ENCODE data around the gene POU4F2.

The POU4F2 gene, protein sequence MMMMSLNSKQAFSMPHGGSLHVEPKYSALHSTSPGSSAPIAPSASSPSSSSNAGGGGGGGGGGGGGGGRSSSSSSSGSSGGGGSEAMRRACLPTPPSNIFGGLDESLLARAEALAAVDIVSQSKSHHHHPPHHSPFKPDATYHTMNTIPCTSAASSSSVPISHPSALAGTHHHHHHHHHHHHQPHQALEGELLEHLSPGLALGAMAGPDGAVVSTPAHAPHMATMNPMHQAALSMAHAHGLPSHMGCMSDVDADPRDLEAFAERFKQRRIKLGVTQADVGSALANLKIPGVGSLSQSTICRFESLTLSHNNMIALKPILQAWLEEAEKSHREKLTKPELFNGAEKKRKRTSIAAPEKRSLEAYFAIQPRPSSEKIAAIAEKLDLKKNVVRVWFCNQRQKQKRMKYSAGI

DNA sequence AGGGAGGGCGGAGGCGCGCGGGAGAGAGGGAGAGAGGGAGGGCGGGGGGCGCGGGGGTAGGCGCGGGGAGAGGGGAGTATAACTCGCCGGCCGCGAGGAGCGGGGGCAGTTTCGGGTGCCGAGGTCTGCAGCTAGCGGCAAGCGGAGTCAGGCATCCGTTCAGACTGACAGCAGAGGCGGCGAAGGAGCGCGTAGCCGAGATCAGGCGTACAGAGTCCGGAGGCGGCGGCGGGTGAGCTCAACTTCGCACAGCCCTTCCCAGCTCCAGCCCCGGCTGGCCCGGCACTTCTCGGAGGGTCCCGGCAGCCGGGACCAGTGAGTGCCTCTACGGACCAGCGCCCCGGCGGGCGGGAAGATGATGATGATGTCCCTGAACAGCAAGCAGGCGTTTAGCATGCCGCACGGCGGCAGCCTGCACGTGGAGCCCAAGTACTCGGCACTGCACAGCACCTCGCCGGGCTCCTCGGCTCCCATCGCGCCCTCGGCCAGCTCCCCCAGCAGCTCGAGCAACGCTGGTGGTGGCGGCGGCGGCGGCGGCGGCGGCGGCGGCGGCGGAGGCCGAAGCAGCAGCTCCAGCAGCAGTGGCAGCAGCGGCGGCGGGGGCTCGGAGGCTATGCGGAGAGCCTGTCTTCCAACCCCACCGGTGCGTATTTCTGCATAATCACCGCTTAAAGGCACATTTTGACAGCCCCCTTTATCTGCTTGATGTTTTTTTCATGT lies at the start of gene POU4F2:
Gene POU4F2 (plus strand): TSS at position 108 of the 720 bp plus-strand sequence. CDS start 248 bp downstream, at position 356.
- FAIRE-seq (no peak), DNase-seq (ENCODE audit: insufficient read length, low spot score) (no peak)

DNA sequence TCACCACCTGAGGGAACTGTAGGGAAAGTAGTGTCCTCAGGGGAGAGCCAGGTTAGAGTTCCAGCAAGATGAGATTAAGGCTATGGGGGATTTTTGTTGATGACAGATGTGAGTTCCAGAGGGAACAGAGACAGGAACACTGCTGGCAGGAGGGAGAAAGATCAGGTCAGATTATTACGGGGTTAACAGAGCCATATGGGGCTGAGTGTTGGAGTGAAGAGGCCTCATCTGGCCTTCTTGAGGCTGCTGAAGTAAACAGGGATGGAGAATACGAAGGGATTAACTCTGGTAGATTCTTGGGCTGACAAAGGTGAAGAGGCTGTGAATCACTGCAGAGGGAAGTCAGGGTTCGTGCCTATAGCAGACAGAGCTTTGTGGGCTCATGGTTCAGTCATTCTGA lies 47.9 kb upstream of the POU4F2 start:
- FAIRE-seq (no peak), DNase-seq (ENCODE audit: insufficient read length, low spot score) (no peak)

DNA sequence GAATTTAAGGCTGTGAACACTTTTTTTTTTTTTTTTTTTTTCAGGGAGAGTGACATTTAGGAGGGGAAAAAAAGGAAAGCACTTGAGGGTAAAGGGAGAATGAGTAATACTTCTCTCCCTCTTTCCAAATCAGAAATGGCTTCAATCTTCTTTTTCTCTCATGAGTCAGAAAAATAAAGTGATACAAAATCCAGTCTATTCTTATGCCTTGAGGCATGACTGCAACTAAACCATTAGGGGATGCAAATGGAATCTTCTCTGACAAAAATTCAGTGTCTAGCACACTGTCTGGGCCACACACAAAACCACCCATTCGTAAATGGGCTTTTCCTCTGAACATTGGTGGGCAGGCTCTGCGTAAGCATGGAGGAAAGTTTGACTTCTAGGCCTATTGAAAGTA lies 46.7 kb upstream of the POU4F2 start:
- no peak for DNase-seq (ENCODE audit: insufficient read length, low spot score)
- FAIRE-seq = no peak

DNA sequence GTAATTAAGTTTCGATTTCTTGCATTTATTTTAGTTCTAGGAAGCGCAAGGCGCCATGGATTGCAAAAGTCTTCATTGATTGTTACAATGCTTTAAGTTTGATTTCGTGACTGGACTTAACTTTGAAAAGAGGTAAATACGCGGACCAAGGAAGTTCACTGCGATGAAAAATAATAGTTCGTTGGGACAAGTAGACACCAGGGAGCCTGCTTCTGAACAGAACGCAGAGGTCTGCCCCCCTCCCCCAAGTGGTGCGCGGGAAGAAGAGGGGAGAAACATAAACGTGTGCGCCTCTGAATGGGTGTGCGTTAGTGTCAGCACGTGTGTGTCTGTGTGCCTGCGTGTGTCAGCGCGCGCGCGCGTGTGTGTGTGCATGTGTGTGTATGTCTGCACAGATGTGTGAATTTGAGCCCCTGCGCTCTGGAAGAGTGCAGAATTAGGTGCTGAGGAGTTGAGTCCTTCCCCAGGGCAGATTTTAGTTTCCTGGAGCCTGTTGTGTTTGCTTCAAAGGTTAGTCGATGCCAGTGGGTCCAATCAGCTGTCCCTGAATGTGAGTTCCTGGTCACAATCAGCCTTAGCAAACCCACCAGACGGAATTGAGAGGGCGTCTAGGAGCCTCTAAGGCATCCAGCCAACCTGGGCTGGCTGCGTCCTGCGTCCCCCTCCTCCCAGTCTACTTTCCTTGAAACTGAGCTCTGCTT lies 5.8 kb upstream of the POU4F2 start:
- DNase-seq (ENCODE audit: insufficient read length, low spot score) (no peak), FAIRE-seq (no peak)

DNA sequence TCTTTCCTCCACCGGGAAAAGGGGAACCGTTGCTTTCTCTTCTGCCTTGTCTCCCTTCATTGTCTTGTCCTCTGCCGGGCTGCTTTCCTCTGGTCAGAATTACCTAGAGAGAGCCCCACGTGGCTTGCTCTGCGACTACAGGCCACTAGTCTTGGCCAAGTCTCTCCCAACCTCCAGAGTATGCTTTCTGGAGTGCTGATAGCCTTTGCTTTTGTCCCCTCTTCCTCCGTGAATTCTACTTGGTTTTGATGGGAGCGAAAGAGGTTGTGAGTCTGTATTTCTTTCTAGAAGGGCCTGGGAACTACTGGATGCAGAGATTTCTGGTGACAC lies 5.3 kb upstream of the POU4F2 start:
- no peak for FAIRE-seq
- DNase-seq (ENCODE audit: insufficient read length, low spot score) = no peak

DNA sequence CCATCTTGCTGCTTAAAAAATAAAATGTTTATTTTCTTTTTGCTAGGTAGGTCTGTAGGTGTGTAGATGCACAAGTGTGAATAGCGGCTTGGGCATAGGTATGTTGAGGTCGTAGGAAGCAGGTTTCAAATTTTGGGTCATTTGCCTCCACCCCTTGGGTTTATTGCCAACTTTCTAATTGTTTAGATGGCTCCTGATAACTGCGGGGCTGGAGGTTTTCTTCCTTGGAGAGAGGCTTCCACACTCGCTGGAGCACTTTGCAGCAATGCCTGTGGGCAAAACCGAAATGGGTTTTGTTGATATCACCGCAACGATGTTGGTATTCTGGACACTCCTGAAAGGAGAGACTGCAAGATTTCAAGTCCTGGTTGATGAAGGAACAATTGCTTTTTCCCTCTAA lies 3.9 kb upstream of the POU4F2 start:
- no peak for FAIRE-seq
- no peak for DNase-seq (ENCODE audit: insufficient read length, low spot score)

DNA sequence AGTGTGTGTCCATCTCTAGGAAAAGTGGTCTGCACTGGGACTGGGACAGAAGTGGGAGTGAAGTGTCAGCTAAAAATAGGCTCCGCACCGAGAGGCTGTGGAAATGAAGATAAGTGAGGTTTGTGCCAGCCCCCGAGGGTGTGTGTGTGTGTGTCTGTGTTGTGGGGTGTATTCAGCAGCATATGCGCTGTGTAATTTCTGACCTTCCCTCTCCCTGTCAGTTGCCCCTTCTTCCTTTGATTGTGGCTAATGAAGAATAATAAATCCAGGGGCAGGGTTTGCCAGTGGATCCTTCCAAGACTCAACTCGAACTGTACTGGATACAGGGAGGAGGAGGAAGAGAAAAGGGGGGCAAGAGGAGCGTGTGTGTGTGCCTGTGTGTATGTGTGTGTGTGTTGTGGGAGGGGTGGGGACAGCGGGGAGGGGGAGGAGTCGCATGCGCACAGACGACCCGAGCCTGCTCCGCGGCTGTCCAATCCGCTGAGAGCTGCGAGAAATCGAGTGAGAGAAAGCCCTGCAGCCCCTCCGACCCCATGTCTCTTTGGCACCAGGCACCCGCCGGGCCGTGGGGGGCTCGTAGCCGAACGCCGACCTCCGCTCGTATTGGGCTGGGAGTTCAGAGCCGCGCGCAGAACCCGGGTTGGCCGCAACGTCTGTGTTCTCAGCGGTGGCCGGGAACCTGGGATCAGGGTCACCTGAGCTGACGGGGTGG lies 916 bp upstream of the POU4F2 start:
- FAIRE-seq = no peak

DNA sequence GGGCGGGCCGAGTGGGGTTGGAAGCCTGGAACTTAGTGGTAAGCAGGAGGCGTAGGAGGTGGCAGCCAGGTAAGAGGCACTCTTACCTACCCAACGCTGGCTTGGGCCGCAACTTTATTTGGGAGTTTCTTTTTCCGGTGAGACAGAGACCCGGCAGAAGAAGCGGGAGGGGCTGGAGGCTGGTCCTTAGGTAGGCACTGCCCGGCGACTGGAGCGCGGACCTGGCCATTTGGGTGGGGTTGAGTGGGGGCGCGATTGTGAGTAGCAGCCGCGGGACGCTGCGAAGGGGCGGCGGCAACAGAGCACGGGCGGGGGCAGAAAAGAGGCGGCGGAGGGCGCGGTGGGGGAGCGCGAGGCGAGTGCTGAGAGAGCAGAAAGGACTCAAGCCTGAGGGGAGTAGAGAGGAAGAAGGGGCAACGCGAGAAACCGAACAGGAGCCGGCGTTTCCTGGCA lies 334 bp upstream of the POU4F2 start:
- FAIRE-seq (no peak), DNase-seq (ENCODE audit: insufficient read length, low spot score) (no peak)

More for the DNA sequence above, 916 bp upstream of the POU4F2 start:
- DNase-seq (ENCODE audit: insufficient read length, low spot score) = no peak

DNA sequence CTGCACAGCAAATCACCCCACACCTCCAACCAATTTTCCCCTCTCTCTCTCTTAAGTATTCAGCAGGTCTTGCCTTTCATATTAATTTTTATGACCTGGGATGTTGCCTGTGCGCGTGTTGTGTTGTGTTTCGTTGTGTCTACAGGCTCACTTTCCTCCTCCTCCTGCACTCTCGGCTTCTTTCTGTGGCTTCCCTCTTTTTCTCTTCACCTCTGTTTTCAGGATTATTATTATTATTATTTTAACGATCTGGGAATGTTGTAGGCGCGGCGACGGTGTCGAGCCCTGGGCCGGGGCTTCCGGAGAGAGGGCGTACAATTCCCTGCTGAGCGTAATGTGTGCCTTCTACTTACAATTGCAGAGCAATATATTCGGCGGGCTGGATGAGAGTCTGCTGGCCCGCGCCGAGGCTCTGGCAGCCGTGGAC lies 826 bp downstream of the POU4F2 start:
- FAIRE-seq = no peak
- no peak for DNase-seq (ENCODE audit: insufficient read length, low spot score)

DNA sequence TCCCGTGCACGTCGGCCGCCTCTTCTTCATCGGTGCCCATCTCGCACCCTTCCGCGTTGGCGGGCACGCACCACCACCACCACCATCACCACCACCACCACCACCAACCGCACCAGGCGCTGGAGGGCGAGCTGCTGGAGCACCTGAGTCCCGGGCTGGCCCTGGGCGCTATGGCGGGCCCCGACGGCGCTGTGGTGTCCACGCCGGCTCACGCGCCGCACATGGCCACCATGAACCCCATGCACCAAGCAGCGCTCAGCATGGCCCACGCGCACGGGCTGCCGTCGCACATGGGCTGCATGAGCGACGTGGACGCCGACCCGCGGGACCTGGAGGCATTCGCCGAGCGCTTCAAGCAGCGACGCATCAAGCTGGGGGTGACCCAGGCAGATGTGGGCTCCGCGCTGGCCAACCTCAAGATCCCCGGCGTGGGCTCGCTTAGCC lies 1.4 kb downstream of the POU4F2 start:
- DNase-seq (ENCODE audit: insufficient read length, low spot score) (no peak), FAIRE-seq (no peak)

DNA sequence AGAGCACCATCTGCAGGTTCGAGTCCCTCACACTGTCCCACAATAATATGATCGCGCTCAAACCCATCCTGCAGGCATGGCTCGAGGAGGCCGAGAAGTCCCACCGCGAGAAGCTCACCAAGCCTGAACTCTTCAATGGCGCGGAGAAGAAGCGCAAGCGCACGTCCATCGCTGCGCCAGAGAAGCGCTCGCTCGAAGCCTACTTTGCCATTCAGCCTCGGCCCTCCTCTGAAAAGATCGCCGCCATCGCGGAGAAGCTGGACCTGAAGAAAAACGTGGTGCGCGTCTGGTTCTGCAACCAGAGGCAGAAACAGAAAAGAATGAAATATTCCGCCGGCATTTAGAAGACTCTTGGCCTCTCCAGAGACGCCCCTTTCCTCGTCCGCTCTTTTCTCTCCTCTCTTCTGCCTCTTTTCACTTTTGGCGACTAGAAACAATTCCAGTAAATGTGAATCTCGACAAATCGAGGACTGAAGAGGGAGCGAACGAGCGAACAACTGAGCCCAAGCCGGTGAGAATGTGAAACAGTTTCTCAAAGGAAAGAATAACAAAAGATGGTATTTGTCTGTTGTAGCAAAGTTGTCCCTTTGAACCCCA lies 1.9 kb downstream of the POU4F2 start:
- FAIRE-seq = no peak
- no peak for DNase-seq (ENCODE audit: insufficient read length, low spot score)

DNA sequence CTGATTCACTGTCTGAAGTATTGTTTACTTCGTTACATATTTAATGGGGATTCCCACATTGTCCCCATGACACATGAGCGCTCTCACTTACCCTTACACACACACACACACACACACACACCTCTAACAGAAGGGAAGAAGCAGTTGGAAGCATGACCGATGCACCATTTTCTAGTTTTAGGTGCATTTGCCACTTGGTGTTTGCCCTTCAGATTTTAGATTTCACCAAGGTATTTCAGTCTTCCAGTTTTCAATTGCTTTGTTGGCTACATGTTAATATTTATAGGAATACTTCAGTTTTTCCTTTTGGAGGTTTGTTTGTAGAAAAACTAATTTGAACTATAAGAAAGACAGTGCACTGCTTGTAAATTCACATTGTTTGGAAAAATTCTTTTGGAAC lies 3.1 kb downstream of the POU4F2 start:
- FAIRE-seq (no peak), DNase-seq (ENCODE audit: insufficient read length, low spot score) (no peak)

DNA sequence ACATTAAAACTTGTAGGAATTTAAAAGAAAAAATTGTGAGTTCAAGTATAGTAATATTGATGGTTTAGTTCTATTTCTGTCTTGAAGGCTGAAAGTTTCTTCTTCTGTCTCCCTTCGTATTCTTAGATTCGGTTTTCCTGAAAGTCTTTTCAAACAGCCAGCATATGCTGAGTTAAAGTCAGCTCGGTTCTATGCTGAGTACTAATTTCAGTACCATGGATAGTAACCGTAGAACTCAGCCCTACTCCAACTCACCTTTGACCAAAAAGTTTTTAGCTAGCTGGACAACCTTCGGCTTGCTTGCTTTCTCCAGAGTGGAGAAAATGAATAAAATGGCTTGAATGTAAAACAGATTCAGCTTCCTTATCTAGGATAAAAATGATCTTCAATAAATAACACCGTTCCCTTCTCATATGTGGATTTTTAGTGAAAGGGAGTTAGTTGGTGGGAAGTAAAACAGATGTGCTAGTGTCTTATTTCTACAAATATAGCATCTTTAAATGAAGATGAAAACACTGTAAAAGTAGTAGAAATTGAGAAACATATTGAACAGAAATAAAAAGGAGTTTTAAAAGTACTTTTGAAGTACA lies 5.2 kb downstream of the POU4F2 start:
- DNase-seq (ENCODE audit: insufficient read length, low spot score) (no peak), FAIRE-seq (no peak)

DNA sequence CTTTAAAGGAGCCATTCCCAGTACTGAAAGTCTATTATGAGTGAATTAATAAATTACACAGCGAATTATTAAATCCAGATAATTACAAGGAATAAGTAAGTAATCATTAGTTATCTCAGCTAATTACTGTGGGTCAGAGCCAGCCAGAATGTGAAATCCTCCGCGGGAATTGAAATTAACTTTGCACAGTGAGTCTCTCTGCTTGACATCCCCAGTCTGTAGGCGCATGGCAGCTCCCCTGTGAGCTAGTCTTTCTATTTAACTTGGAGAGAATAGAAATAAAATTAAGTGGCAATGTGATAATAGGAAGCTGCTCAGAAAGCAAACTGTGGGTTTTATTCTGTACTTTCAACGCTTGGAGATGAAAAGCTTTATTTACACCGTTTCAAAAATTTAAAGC lies 7.2 kb downstream of the POU4F2 start:
- FAIRE-seq (no peak), DNase-seq (ENCODE audit: insufficient read length, low spot score) (no peak)

DNA sequence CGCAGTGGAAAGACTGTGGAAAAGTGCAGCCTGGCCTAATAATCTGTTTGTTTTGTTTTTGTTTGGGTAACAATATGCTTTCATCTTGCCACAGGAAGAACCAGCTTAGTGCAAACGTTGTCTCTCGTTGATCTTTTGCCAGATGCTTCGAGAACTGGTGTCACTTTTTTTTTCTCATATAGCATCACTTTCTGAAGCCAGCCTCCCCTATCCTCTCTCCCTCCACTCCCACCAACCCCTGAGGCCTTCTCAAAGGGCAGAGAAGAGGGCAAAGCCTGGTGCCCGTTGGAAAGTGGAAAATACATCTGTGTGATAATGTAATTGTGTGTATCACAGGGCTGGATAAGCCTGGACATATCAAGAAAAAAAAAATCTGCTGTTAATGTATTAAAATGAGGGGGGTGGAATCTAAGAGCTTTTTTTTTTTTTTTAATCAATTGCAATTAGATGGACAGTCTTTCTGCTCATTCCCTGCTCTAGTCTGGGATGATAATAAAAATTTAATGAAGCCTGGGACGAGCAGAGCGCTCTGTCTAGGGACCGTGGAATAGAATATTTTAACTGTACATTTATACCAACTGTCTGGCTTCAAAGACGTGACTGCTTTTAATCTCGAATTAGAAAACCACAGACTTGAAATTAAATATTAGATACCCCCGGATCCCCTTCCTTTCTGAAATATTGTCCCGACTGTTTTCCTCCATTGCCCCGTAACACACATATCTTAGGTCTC lies 8.1 kb downstream of the POU4F2 start:
- DNase-seq (ENCODE audit: insufficient read length, low spot score) (no peak), FAIRE-seq (no peak)

DNA sequence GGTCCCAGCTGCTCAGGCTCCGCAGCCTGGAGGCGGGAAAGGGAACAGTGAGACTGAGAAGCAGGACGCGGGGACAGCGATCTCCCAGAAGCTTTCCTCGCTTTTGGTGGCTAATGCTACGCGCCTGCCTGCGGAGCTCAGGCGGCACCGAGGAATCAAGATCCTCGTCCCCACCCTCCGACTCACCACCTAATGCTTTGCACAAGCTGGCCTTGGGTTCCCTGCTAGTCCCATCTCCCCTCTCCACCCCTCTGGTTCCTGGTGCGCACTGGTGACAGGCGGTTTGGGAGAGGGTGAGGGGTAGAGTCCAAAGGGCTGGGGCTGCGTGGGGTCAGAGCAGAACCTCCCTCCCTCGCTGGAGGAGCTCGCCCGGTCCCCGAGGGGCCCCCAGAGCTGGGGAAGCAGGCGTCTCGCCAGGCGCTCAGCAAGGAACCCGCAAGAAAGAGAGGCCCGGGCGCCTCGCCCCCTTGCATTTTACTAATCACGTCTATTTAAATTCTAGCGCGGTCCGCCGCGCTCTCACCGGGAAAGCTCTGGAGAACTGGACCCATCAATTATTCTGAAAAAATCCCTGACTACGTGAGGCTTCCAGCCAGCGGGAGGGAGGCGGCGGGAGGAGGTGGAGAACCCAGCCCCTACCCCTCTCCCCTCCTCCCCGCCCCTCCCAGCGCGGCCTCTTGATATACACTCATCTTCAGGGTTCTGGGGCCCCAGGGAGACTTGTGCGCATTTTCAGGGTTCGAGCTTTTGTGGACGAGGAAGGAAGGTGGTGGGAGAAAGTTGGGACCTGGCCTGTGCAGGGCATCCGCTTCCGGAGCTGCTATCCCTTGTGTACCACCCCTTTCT lies 9.1 kb downstream of the POU4F2 start:
- no peak for FAIRE-seq
- DNase-seq (ENCODE audit: insufficient read length, low spot score) = no peak

DNA sequence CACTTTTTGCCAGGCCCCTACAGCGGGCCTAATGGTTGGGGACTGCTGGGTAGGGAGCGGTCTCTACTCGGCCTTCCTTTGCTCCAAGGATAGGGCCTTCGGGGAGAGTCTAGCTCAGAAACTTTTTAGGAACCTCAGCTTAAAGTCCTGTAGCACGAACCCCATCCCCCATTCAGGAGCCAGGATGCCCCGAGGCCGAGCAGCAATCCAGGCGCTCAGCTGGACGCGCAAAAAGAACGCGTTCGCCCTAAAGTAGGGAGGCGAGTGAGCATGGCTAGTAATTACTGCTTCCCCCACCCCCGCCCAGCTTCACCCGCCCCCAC lies 9.7 kb downstream of the POU4F2 start:
- FAIRE-seq = no peak

DNA sequence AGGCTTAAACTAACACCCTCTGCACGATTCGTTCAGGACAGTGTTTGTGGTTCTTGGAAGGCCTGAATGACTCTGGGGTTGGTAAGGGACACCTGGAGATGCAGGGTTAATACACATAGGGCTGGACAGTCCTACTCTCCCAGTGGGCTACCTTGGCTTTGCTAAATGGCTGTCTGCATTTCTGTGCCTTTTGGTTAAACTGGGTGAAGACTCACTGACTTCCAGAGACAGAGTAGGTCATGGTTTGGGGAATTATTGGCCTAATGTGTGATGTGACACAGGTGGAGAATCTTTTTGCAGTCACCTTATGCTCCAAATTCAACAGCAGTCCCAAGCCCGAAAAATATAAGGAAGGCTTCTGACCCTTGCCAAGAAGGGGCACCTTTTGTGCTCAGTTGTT lies 10.5 kb downstream of the POU4F2 start:
- DNase-seq (ENCODE audit: insufficient read length, low spot score) = no peak

More for the DNA sequence above, 9.7 kb downstream of the POU4F2 start:
- DNase-seq (ENCODE audit: insufficient read length, low spot score) = no peak

DNA sequence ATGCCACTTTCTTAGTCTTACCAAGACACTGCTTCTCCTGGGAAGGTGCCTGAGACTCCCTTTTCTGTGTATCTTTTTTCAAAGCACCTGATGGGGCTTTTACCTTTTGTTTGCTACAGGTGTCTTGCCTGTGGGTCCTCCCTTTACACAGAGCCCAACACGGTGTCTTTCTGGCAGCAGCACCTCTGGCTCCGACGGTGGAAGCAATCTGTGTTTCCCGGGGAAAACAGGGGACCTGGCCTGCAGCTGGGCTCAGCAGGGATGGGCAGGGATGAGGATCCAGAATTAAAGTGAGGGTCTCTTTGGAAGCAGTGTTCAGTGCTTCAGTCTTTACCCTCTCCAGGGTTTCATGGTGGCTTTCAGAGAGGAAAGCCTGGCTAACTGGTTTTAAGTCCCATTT lies 11.3 kb downstream of the POU4F2 start:
- no peak for FAIRE-seq
- no peak for DNase-seq (ENCODE audit: insufficient read length, low spot score)

More for the DNA sequence above, 10.5 kb downstream of the POU4F2 start:
- FAIRE-seq = no peak

All from GM19239 (cell line).